ENCODE data around the gene CARS2. TPM values are rescaled to one million over a fixed set of nuclear protein-coding genes. Genes with fewer than 3 reads are reported as not detected.

Gene CARS2
- total RNA-seq, 1 experiment from 2014 or later: 52.9 TPM

- no peak for TF ChIP-seq POLR2AphosphoS5 (IDR thresholded peaks at IDR 0.05; ENCODE audit: low read depth, low read length)
- TF ChIP-seq EZH2 (IDR thresholded peaks at IDR 0.05): no peak
- no peak for TF ChIP-seq ZBTB33 (IDR thresholded peaks at IDR 0.05; ENCODE audit: extremely low read depth, insufficient replicate concordance, low read length)
These were observed 13.3 kb upstream of the CARS2 start (continued) for GRCh38 chr13:110719036-110719710.

- TF ChIP-seq FOSL1 (IDR thresholded peaks at IDR 0.05; ENCODE audit: low read depth) (no peak), EZH2phosphoT487 (IDR thresholded peaks at IDR 0.05; ENCODE audit: borderline replicate concordance) (no peak), SRF (IDR thresholded peaks at IDR 0.05; ENCODE audit: low read depth) (no peak), JUND (IDR thresholded peaks at IDR 0.05) (no peak), ZFX (IDR thresholded peaks at IDR 0.05) (no peak), ATF3 (IDR thresholded peaks at IDR 0.05) (no peak), REST (IDR thresholded peaks at IDR 0.05; ENCODE audit: low read depth) (no peak)
- DNase-seq (ENCODE audit: low read depth, low spot score): no peak
- CTCF ChIA-PET: no interaction called here
- Histone ChIP-seq H3K9me3 (ENCODE audit: control insufficient read depth in 1 of 2, insufficient read depth in 1 of 2, low read depth in 1 of 2, low read length in 2 of 2) (no peaks in the 10 kb centered on the region), H3K4me2 (ENCODE audit: low read length) (peak overlapping the region; percentile 87), H3K27ac (ENCODE audit: low read depth, low read length) (peak overlapping the region; percentile 73), H3K9me2 (ENCODE audit: insufficient read depth) (no peaks in the 10 kb centered on the region), H2AFZ (ENCODE audit: low read depth, low read length, poor library complexity, severe bottlenecking) (no peak overlapping the region), H3K27me3 (ENCODE audit: insufficient read depth, low read length) (no peaks in the 10 kb centered on the region), H4K20me1 (ENCODE audit: insufficient read depth) (peaks cover 26% of the 10 kb centered on the region), H3K36me3 (ENCODE audit: control insufficient read depth in 1 of 2, insufficient read depth in 2 of 2, low read length in 2 of 2) (peaks cover 12 to 15% of the 10 kb centered on the region in 2 experiments; a peak in 3 of 4 replicates), H3K9ac (ENCODE audit: low read length) (peak overlapping the region; percentile 92), H3K79me2 (ENCODE audit: insufficient read depth, low read length) (peaks cover 69% of the 10 kb centered on the region), H3K4me1 (ENCODE audit: control insufficient read depth in 1 of 2, insufficient read depth in 2 of 2, low read length in 2 of 2) (peaks cover 13 to 29% of the 10 kb centered on the region in 2 experiments; a peak in 3 of 4 replicates), H3K4me3 (replicated peaks in 1 of 2; ENCODE audit: low read depth in 1 of 2, low read length in 2 of 2) (peak overlapping the region; percentile 64 to 93)
- POLR2A ChIA-PET: interaction anchor here (4.2 kb wide), 1 partner anchor 10 kb away, joined by 40 read pairs; the partner anchor contains the start of gene CARS2
- RAD21 ChIA-PET (ENCODE audit: low non-redundant PET in 1 of 2, low total read pairs in 2 of 2, uncharacterized antibody in 2 of 2, unreplicated experiment in 2 of 2): no interaction called here
- intact Hi-C loops (cut with micrococcal nuclease): loop anchor here (10.0 kb wide), 1 partner anchor 249 kb away; no protein-coding TSS in a partner anchor
- no TSS peak for BruUV-seq (replicated peaks)
- ATAC-seq: no peak
These were observed 10.3 kb upstream of the CARS2 start for GRCh38 chr13:110716247-110716515.

All from HCT116 (cell line).